GM12878 (cell line): Measurements from ENCODE around the gene TPRKB. TPM values are rescaled to one million over a fixed set of nuclear protein-coding genes. Genes with fewer than 3 reads are reported as not detected.

ENCODE experiments used
- ATAC-seq: fragments of 200-7000 bp; cut with Tn5 transposase; 3 replicates; pipeline ENCODE4 v1.9.1; 2020; ENCODE audit warnings: mild to moderate bottlenecking, moderate library complexity
- BruUV-seq: library from RNA; stranded (reverse); fragments of 400-500 nt; replicated peaks from 2 replicates; lab custom pipeline; 2021; lab: Mats Ljungman, UMichigan
- CTCF ChIA-PET: fragments of 300-600 bp; sonication (Branson Sonifier 250); formaldehyde crosslinking; extraction: SDS; loops from one replicate; lab custom pipeline; 2021; ENCODE audit warnings: inconsistent platforms; lab: Yijun Ruan, JAX
- POLR2A ChIA-PET: fragments of 350-600 bp; formaldehyde crosslinking; extraction: SDS; loops from one replicate; lab custom pipeline; 2021; ENCODE audit warnings: inconsistent platforms; lab: Charles Lee
- RAD21 ChIA-PET: fragments of 300-600 bp; sonication (Branson Sonifier 250); formaldehyde crosslinking; loops from one replicate; lab custom pipeline; 2023; ENCODE audit warnings: antibody characterized with exemption; ENCODE audit not compliant: unreplicated experiment; lab: Charles Lee
- SMC1A ChIA-PET: fragments of 300-600 bp; sonication (Branson Sonifier 250); formaldehyde crosslinking; loops from one replicate; lab custom pipeline; 2023; ENCODE audit not compliant: unreplicated experiment, uncharacterized antibody; lab: Charles Lee
- DNase-seq: peaks from one replicate; pipeline ENCODE4 v3.0.0-alpha.2; 2011; ENCODE audit warnings: low read depth, low spot score
- FAIRE-seq: peaks from 3 replicates; lab custom pipeline; 2011; peaks lifted over from hg19 to GRCh38; lab: Jason Lieb, UNC
- H2AFZ ChIP-seq: 2 replicates; pipeline ENCODE4 v1.6.0; 2011; ENCODE audit warnings: low read depth, low read length, control low read depth; ENCODE audit not compliant: control insufficient read depth
- H3K27ac ChIP-seq: 2 replicates; pipeline ENCODE4 v1.5.1; 2011; ENCODE audit warnings: control low read depth; ENCODE audit not compliant: control insufficient read depth, insufficient read depth
- H3K27me3 ChIP-seq, 2 experiments: replicated peaks in 1 of 2; 2 replicates each; pipeline versions ENCODE4 v1.6.0 to v1.6.1; 2011; ENCODE audit warnings: low read length in 1 of 2; ENCODE audit not compliant: control insufficient read depth in 2 of 2, insufficient read depth in 2 of 2
- H3K36me3 ChIP-seq, 2 experiments: 2 replicates each; pipeline ENCODE4 v1.5.1; 2011; ENCODE audit warnings: low read length in 1 of 2; ENCODE audit not compliant: control insufficient read depth in 2 of 2, insufficient read depth in 2 of 2
- H3K4me1 ChIP-seq: 2 replicates; pipeline ENCODE4 v1.6.1; 2011; ENCODE audit warnings: mild to moderate bottlenecking, low read length, moderate library complexity, mixed read lengths; ENCODE audit not compliant: control insufficient read depth, insufficient read depth
- H3K4me2 ChIP-seq: 2 replicates; pipeline ENCODE4 v1.6.0; 2011; ENCODE audit warnings: control low read depth; ENCODE audit not compliant: control insufficient read depth, insufficient read depth
- H3K4me3 ChIP-seq: fragments of 200-600 bp; sonication (generic); 2 replicates; pipeline ENCODE4 v1.5.1; 2016
- H3K79me2 ChIP-seq: 2 replicates; pipeline ENCODE4 v1.6.0; 2011; ENCODE audit warnings: low read length; ENCODE audit not compliant: control insufficient read depth, insufficient read depth
- H3K9ac ChIP-seq: 2 replicates; pipeline ENCODE4 v1.8.0; 2011; ENCODE audit warnings: low read length, control low read depth, mixed read lengths; ENCODE audit not compliant: control insufficient read depth, insufficient read depth
- H3K9me3 ChIP-seq: replicated peaks from 3 replicates; pipeline ENCODE4 v1.5.1; 2011; ENCODE audit warnings: mild to moderate bottlenecking, low read length; ENCODE audit not compliant: control insufficient read depth, insufficient read depth
- H4K20me1 ChIP-seq: 2 replicates; pipeline ENCODE4 v1.6.0; 2011; ENCODE audit not compliant: control insufficient read depth, insufficient read depth
- BMI1 ChIP-seq: fragments of 450-650 bp; IDR thresholded peaks from 2 replicates; pipeline ENCODE4 v1.6.1; 2016; ENCODE audit warnings: mild to moderate bottlenecking, moderate library complexity, borderline replicate concordance
- CHD4 ChIP-seq: fragments of 200-600 bp; sonication (generic); IDR thresholded peaks from 2 replicates; pipeline ENCODE4 v1.6.1; 2016; ENCODE audit warnings: mild to moderate bottlenecking
- CREB1 ChIP-seq: IDR thresholded peaks from 2 replicates; pipeline ENCODE4 v1.6.1; 2012; ENCODE audit warnings: low read depth, mild to moderate bottlenecking, inconsistent platforms
- HCFC1 ChIP-seq: fragments of 150-350 bp; IDR thresholded peaks from 2 replicates; pipeline ENCODE4 v1.6.1; 2014; ENCODE audit warnings: low read length
- JUND ChIP-seq: IDR thresholded peaks from 2 replicates; pipeline ENCODE4 v1.6.1; 2012; ENCODE audit warnings: low read depth, mild to moderate bottlenecking, low read length, improper control_type of control experiment, moderate library complexity
- KAT2A ChIP-seq: conservative IDR thresholded peaks from 2 replicates; pipeline ENCODE4 v1.6.1; 2011; ENCODE audit warnings: low read depth, low read length; ENCODE audit not compliant: control insufficient read depth
- MEF2A ChIP-seq: IDR thresholded peaks from 2 replicates; pipeline ENCODE4 v1.6.1; 2011; ENCODE audit warnings: low read depth, mild to moderate bottlenecking, low read length, moderate library complexity; ENCODE audit not compliant: insufficient read depth
- NFYA ChIP-seq: IDR thresholded peaks from 2 replicates; pipeline ENCODE4 v1.6.1; 2011; ENCODE audit warnings: low read depth, mild to moderate bottlenecking, low read length, improper control_type of control experiment, borderline replicate concordance
- PAX8 ChIP-seq: fragments of 450-650 bp; IDR thresholded peaks from 2 replicates; pipeline ENCODE4 v1.6.1; 2017; ENCODE audit warnings: mild to moderate bottlenecking, moderate library complexity
- RAD21 ChIP-seq: IDR thresholded peaks from 2 replicates; pipeline ENCODE4 v1.6.1; 2011; ENCODE audit warnings: mild to moderate bottlenecking, low read depth, low read length, moderate library complexity; ENCODE audit not compliant: insufficient read depth
- SP1 ChIP-seq: IDR thresholded peaks from one replicate; pipeline ENCODE4 v1.6.1; 2011; ENCODE audit warnings: low read depth, low read length
- SREBF2 ChIP-seq: IDR thresholded peaks from 2 replicates; pipeline ENCODE4 v1.6.1; 2012; ENCODE audit warnings: mild to moderate bottlenecking, low read length
- SUZ12 ChIP-seq: fragments of 200-600 bp; sonication (generic); IDR thresholded peaks from one replicate; pipeline ENCODE4 v1.6.1; 2018; ENCODE audit warnings: antibody characterized with exemption, mild to moderate bottlenecking; ENCODE audit not compliant: unreplicated experiment
- TBL1XR1 ChIP-seq: IDR thresholded peaks from 2 replicates; pipeline ENCODE4 v1.6.1; 2012; ENCODE audit warnings: low read depth, low read length, improper control_type of control experiment
- ZNF622 ChIP-seq: fragments of 450-650 bp; IDR thresholded peaks from 2 replicates; pipeline ENCODE4 v1.6.1; 2017; ENCODE audit warnings: mild to moderate bottlenecking, inconsistent platforms
- WGBS: methylation state at CpG from one replicate; pipeline ENCODE4 v1.1.6; 2016; ENCODE audit warnings: low lambda C conversion rate; ENCODE audit not compliant: insufficient replicate concordance, insufficient coverage; ENCODE audit errors: missing lambda C conversion rate; 5-methylcytosine and 5-hydroxymethylcytosine counted together
- in situ Hi-C: fragments of 300-500 bp; cut with MboI; formaldehyde crosslinking; loops from 9 replicates; pipeline ENCODE4 v1.14.3; 2018; ENCODE audit warnings: mixed read lengths
- intact Hi-C: fragments of 100-400 bp; cut with micrococcal nuclease; formaldehyde crosslinking; loops from one replicate; pipeline ENCODE4 v1.14.2; 2022; ENCODE audit not compliant: unreplicated experiment
- polyA plus RNA-seq, 11 experiments: library from polyadenylated mRNA; depleted of rRNA in 4 of 11; unstranded in 6 of 11; stranded (reverse) in 5 of 11; fragments of >200 nt; fragmentation: Nextera tagmentation in 4 of 11; fragmentation: Illumina TruSeq in 1 of 11; extraction: Ambion mirVana in 4 of 11; extraction: Trizol in 1 of 11; gene quantifications; 1 replicate in 1 of 11; 2 replicates in 10 of 11; pipeline versions ENCODE4 v1.2.1 to v1.2.3, GENCODE V29; 2011 to 2016; ENCODE audit warnings: inconsistent platforms in 2 of 11, missing spikeins in 2 of 11, low read depth in 1 of 11
- total RNA-seq, 4 experiments: library from RNA; depleted of rRNA in 3 of 4; stranded (reverse); fragments of >200 nt in 3 of 4; fragmentation: Illumina TruSeq in 1 of 4; extraction: Trizol in 1 of 4; gene quantifications; 2 replicates each; pipeline versions ENCODE4 v1.2.1 to v1.2.3, GENCODE V29; 2013 to 2021

The TPRKB gene
- total and polyA plus RNA-seq, 10 of the 15 experiments (the other 5 are each of a cell fraction or from before 2014, with no cell fraction given) = 28.1 to 129 (median 67.2) TPM

GRCh38 chr2:73707636-73708035 lies 29.5 kb downstream of the TPRKB start:
- POLR2A ChIA-PET = no interaction called here
- SMC1A ChIA-PET = no interaction called here
- DNase-seq (no peak), ATAC-seq (no peak), FAIRE-seq (no peak)
- in situ Hi-C loops = no loop called here
- Histone ChIP-seq H3K4me2 (no peak overlapping the region), H3K4me1 (no peaks in the 10 kb centered on the region), H3K36me3 (no peaks in the 10 kb centered on the region), H3K9ac (no peak overlapping the region), H3K4me3 (no peak overlapping the region), H3K9me3 (no peaks in the 10 kb centered on the region), H2AFZ (no peak overlapping the region), H4K20me1 (no peaks in the 10 kb centered on the region), H3K27me3 (no peaks in the 10 kb centered on the region), H3K79me2 (no peaks in the 10 kb centered on the region), H3K27ac (no peak overlapping the region)
- CTCF ChIA-PET = interaction anchor here (1.1 kb wide), 1 partner anchor 18 kb away, joined by 3 read pairs; no protein-coding TSS in a partner anchor
- RAD21 ChIA-PET = no interaction called here
- no peak for TF ChIP-seq BMI1
- no peak for TF ChIP-seq SREBF2
- TF ChIP-seq JUND = no peak
- TF ChIP-seq SUZ12 = no peak
- no peak for TF ChIP-seq ZNF622
- 0% methylated on average over 2 of the region's 3 CpGs for WGBS
- intact Hi-C loops = no loop called here
- no TSS peak for BruUV-seq

DNA sequence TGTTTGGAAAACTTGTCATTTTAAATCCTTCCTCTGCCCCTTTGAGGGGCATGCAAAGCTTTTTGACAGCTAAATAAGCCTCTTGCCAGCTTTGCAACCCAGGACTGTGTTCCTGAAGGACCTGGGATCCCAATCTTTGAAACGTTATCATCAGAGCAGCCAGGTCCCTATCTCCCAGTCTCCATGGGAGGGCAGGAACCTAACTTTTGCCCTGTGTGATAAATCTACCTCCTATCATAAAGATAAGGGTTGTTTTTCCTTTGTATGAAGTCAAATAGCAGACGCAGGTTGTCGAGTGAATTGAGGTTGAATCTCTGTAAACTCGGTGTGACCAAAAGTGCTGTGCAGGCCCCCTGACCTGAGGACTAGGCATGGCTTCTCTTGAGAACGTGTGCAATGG lies 30.1 kb downstream of the TPRKB start:
- ChIA-PET POLR2A (no interaction called here), RAD21 (no interaction called here), CTCF (interaction anchor here (1.1 kb wide), 1 partner anchor 17 kb away, joined by 3 read pairs; no protein-coding TSS in a partner anchor), SMC1A (interaction anchor here (0.7 to 0.9 kb wide), 2 partner anchors 48 to 122 kb away, joined by 3 read pairs; partner anchors contain the start of gene STAMBP)
- ATAC-seq (no peak), FAIRE-seq (no peak), DNase-seq (no peak)
- no peak overlapping the region for H3K9ac ChIP-seq
- no peak overlapping the region for H3K4me2 ChIP-seq
- no peaks in the 10 kb centered on the region for H3K4me1 ChIP-seq
- H4K20me1 ChIP-seq = no peaks in the 10 kb centered on the region
- H3K27me3 ChIP-seq = no peaks in the 10 kb centered on the region; a peak in 1 of 4 replicates
- intact Hi-C loops (no loop called here), in situ Hi-C loops (no loop called here)
- no TSS peak for BruUV-seq
- H2AFZ ChIP-seq = no peak overlapping the region
- no peak overlapping the region for H3K27ac ChIP-seq
- no peak overlapping the region for H3K4me3 ChIP-seq
- no peaks in the 10 kb centered on the region for H3K79me2 ChIP-seq
- H3K9me3 ChIP-seq = no peaks in the 10 kb centered on the region
- no peaks in the 10 kb centered on the region for H3K36me3 ChIP-seq
- 20% methylated on average over 5 of the region's 5 CpGs for WGBS
- no peak for TF ChIP-seq SP1
- TF ChIP-seq RAD21 = no peak
- no peak for TF ChIP-seq PAX8
- TF ChIP-seq MEF2A = no peak
- no peak for TF ChIP-seq HCFC1
- no peak for TF ChIP-seq TBL1XR1
- TF ChIP-seq NFYA = no peak
- TF ChIP-seq CHD4 = no peak
- no peak for TF ChIP-seq CREB1
- no peak for TF ChIP-seq KAT2A
- TF ChIP-seq BMI1 = no peak
